HG03025 (cell line): ENCODE results near the gene SBSN.

Experiments
- ATAC-seq: cut with Tn5 transposase; IDR thresholded peaks from one replicate; pipeline ENCODE4 v1.9.1; 2021; ENCODE audit warnings: mild to moderate bottlenecking, moderate library complexity; ENCODE audit not compliant: unreplicated experiment, low FRiP score

The SBSN gene

DNA sequence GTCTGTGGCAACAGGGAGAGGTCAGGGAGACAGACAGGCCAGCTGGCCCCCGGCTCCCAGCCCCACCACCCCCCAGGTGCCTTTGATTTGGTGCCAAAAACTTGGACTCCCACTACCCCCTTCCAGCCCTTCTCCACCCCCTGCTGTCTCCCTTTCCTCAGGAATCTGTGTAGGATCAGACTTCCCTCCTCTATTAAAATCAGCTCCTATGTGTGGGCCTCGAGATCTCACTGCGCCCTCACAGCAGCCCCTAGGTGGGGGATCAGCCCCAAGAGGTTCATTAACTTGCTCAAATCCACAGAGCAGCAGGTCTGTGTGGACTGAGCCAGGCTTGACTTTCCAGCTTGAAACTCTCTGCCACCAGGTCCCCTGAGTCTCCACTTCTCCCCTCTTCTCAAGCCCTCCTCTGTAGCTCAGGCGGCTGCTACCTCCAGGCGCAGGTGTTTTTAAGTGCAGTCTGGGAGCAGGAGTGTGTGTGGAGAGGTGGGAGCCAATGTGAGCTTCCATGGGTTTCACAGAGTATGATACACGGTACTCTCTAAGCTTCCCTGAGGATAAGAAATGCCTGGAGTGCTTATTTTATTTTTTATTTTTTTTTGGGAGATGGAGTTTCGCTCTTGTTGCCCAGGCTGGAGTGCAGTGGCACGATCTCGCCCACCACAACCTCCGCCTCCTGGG, 6.8 kb upstream of the SBSN start:
- ATAC-seq, result no peak

DNA sequence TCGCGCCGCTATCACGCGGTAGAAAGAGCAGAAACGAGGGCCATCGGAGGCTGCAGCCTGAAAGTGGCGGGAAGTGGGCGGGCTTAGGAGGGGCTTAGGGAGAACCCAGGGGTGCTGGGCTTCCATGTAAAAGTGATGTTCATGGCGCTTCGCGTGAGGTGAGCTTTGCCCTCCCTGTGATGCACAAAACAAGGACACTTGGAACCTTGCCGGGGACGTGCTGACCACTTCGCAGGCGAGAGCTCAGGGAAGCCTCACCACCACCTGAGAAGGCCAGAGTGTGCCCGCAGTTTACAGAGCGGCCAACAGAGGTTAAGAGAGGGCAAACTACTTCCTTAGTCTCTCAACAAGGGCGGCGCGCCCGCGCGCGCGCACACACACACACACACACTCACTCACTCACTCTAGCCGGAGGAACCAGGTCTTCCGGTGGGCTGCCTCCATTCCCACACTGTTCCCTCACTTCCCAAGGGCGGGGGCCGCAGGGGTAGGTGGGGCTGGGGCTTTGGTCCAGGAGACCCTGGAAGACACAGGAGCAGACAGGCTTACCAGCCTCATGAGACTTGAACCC, 5.8 kb upstream of the SBSN start:
- ATAC-seq, result no peak

DNA sequence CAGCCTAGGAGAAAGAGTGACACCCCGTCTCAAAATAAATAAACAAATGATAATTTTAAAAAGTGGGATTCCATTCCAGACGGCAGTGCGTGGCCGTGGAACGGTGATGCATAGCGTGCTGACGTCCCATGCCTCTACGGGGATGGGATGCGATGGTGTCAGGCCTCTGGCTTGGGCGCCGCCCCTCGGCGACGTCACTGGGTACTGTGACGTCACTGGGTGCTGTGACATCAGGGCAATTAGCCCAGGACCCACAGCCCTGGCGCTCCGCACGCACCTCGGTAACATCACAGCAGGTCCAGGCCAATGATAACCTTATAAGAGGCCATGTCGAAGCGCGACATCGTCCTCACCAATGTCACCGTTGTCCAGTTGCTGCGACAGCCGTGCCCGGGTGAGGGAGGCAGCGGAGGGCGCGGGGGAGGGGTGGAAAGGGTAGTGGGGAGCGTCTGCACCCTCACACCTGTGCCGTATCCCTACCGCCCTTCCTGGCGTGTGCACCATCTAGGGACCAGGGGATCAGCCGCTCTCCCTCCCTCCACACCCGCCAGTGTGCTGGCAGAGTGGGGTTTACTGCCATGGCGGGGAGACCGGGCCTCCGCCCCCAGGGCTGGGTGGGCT, 5.2 kb upstream of the SBSN start, which contains the start of gene GAPDHS:
Gene GAPDHS, plus strand, starts transcription at position 256 of the 621 bp plus-strand sequence. Its CDS starts 72 bp downstream, at position 328.
- ATAC-seq, result no peak

DNA sequence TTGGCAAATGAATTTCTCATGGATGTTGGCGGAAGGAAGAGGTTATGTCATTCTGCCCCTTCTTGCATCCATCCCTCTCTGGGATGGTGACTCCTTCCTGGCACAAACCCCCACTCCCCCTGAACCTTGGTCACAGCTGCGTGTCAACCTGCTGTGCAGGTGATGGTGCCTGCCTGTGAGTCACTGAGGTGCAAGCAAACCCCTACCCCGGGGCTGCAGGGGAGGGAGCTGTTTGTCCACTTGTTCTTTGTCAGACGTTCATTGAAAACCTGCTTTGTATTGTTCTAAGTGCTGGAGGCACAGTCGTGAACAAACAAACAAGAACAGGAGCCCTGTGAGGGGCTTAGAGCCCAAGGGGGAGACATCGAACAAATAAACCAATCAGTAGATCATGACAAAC, 3.2 kb upstream of the SBSN start:
- no peak for ATAC-seq

DNA sequence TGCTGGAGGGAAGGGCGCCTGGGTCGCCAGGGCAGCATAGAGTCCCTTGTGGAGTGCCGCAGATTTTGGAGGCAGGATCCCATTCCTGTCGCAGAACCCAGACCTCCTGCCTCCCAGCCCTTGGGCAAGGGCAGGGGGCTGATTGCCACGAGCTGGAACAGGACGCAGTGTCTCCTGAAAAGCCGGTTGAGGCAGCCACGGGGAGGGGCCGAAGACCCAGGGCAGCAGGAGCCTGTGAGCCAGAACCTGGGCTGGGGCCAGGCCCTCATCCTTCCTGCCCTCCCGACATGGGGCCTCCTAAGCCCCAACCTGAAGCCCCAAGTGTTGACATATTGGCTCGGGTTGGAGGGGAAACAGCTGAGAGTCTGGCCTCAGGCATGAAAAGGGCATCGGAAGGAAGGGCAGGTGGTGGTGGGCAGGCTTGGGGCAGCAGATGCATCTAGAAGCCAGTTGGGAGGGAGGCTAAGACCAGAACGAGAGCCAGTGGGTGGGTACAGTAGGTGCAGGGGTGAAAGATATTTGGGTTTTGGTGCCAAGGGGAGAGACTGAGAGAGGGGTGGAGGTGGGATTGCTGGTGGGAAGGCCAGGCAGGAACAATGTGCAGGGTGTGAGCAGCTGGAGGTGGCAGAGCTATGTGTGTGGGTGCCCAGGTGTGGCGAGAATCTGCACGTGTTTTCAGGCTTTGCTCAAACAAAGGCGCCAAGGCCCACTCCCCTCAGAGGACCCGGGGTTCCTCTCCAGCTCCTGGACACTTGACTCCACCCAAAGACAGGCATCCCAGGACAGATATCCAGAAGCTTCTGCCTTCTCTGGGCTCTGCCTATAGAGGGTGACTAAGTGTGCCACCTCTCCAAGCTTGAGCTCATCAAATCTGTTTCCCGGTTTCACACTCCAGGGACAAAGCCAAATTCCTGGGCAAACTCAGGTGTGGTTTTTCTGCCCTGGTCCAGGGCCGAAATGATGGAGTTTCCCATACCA, 1.4 kb upstream of the SBSN start:
- no peak for ATAC-seq

DNA sequence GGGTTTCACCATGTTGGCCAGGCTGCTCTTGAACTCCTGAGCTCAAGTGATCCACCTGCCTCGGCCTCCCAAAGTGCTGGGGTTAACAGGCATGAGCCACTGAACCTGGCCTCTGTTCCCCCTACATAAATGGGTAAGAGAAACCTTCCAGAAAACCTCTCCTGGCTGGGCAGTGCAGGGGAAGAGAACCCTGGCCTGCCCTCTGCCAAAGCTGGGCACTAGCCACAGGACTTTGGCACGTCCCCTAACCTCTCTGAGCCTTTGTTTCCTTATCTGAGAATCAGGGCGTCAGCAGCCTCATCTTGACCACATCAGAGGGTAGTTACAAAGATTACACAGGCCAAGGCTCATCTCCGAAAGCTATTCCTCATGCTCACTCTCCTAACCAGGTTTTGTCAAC, 2.2 kb downstream of the SBSN start:
- no peak for ATAC-seq

DNA sequence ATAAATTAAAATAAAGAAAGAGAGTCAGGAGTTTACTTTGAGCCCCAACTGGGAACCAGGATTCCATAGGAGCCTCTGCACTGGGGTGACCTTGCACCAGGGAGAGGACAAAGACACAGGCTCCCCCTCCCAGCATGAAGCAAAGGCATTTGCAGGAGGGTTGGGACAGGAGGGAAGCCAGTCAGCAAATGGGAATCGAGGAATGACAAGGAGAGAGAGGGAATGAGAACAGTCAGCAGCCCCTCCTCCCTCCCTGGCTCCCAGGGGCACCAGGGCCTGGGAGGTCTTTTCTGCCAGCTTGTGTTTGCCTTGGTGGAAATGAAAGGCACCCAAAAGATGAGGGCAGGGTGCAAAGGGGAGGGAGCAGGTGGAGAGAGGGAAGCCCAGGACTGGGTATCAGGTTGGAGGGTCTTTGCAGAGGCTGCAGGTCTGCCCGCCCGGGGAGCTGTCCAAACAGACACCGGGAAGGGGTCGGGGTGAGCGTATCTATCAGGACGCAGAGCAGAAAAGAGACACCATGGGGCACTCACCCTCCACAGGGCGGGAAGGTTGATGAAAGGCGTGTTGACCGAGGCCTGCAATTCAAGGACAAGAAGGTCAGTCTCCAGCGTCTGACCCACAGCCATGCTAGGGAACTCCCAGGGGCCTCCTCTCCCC, 3.8 kb downstream of the SBSN start:
- ATAC-seq, result no peak

DNA sequence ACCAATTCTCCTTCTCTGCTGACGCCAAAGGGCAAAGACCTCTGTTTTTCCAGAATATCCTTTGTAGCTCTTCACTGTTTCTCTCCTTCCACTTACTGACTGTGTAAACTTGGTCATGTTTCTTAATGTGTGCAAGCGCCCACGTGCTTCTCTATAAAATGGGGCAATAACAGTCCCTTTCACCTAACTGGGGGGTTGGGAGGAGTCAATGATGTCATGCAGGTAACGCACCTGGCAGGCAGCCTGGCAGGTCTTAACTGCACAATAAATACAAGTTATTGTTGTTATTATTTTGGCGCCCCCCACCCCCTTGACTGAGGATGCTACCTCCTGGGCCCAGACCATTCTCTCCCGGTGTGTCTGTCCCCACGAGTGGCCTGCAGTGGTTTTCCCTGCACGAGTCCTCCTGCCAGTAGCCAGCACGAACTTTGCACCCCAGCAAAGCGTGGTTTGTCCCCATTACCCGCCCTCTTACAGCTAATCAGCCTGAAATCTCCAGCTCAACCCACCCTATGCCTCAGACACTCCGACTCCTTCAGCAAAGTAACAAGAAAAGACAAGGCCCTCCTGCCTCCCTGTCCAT, 5.3 kb downstream of the SBSN start:
- no peak for ATAC-seq

DNA sequence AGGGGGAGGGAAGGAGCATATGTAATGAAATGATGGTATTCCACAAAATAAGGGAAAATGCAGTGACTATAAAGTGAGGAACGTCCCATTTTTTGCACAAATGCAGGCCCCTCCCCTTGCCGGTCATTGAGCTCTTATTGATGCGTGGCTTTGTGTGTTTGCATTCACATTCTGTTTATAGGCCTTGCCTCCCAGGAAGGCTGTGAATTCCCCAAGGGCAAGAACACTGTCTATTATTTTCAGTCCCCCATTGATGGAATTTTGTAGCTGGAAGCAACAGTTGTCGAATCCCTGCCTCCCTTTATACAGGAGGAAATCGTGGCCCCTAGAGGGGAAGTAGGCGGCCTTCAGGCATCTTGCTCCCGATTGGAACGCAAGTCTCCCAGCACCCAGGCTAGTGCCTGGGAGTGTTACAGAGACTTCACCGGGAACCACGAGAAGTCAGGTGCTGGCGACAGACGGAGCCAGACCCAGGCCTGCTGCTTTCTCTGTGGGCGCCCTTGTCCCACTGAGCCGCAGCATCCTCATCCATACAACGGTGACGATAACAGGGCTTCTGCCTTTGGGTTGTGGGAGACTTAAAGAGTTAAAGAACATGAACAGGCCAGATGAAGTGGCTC, 6.9 kb downstream of the SBSN start:
- ATAC-seq, result no peak

DNA sequence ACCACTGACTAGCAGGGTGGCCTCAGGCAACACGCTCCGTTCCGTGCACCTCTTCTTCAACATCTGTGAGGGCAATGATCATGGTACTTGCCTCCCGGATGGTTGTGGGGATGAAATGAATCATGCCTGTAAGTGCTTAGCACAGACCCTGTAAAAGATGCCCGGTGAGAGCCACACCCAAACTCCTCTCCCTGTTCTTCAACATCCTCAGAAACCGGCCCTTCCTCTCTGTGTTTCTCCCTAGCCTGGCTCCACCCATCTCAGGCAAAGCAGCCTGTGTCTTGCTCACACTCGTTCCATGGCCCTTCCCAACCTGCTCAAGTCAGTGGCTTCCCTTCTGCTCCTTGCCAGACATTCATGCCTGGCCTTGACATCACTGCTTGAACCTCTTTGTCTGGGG, 8.8 kb downstream of the SBSN start:
- no peak for ATAC-seq

DNA sequence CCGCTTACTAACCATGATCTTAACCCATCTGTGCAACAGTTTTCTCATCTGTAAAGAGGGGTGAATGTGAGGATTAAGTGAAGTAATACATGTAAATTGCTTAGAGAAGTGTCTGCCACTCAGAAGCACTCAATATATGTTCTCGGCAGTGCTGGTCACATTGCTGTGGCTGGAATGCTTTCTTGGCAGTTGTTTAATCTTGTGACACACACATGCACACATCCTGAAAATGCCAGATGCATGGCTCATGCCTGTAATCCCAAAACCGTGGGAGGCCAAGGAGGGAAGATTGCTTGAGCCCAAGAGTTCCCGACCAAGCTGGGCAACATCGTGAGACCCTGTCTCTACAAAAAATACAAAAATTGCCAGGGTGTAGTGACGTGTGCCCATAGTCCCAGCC, 9.8 kb downstream of the SBSN start:
- ATAC-seq, result no peak

DNA sequence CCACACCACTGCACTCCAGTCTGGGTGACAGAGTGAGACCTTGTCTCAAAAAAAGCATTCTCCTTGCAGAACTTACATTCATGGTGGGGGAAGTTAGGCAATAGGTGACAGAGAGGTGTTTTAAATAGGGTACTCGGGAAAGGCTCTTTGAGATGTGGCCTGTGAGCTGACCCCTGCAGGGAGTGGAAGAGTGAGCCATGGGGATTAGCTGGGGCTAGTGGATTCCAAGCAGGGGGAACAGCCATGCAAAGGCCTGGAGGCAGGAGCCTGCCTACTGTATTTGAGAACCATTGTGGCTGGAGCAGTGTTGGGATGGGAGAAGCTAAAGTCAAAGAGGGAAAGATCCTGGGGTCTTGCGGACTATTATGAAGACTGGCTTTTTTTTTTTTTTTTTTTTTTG, 10.8 kb downstream of the SBSN start:
- no peak for ATAC-seq

DNA sequence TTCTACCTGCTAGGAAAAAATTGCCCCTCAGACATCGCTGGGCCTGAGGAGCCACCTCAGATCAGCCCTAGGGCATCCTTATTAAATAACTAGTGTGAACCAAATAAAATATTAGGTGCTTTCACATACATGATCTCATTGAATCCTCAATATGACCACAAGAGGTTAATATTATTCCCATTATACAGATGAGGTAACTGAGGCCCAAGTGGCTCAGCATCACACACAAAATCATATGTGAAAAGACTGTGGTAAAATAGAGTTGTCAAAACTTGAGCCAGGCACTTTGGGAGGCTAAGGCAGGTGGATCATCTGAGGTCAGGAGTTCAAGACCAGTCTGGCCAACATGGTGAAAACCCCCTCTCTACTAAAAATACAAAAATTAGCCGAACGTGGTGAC, 11.8 kb downstream of the SBSN start:
- no peak for ATAC-seq

DNA sequence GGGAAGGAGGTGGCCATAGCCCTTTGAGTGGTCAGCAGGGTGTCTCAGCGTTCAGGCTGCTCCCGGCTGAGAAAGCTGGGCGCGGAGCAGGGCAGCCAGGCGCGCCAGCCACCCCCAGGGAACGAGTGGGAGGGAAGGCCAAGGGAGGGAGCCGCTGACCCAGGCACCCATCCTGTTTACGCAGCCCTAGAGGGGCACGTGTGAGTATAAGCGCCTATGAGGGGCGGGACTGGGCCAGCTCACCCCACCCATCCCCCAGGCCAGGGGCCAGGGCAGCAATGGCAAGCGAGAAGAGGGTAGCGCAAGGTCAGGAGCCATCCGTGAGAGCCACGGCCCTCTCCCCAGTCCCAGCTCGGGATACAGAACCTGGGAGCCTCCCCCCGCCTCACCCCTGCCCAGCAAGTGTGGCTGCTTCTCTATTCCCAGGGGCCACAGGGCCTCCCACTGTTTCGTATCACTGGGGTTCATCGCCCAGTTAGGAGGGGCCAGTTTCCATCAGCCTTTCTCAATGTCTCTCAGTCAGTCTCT, 13.8 kb downstream of the SBSN start:
- ATAC-seq, result no peak

DNA sequence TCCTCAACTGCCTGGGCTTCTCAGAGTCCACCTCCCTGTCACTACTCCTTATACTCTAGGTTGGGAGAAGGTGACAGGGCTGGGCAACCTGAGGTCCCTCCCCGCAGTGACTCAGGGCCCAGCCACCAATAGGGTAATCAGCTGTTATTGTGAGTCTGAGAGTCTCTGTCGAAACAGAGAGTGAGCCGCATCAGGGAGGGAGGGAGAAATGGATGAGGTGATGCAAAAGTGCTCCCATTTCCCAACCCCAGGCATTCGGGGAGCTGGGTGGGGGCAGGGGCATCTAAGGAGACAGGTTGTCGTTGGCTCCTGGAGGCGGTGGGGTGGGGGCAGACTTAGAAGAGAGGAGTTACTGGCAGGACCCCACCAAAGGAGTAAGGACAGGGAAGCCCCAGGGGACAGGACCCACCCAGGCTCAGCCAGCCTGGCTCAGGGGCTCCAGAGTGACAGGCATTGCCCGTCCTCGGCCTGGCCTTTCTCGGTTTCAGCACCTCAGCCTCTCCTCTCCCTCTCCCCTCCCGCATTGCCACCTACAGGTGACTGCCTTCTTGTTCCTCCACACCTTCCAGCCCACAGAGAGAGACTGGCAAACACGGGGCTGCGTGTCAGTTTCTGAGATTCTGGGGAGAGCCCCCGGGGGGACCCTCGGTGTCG, 14.4 kb downstream of the SBSN start, which contains the start of gene DMKN:
Gene DMKN, minus strand, starts transcription at position 22 of the 654 bp plus-strand sequence. CDS start 174 bp downstream, outside the sequence.
- ATAC-seq, result no peak

DNA sequence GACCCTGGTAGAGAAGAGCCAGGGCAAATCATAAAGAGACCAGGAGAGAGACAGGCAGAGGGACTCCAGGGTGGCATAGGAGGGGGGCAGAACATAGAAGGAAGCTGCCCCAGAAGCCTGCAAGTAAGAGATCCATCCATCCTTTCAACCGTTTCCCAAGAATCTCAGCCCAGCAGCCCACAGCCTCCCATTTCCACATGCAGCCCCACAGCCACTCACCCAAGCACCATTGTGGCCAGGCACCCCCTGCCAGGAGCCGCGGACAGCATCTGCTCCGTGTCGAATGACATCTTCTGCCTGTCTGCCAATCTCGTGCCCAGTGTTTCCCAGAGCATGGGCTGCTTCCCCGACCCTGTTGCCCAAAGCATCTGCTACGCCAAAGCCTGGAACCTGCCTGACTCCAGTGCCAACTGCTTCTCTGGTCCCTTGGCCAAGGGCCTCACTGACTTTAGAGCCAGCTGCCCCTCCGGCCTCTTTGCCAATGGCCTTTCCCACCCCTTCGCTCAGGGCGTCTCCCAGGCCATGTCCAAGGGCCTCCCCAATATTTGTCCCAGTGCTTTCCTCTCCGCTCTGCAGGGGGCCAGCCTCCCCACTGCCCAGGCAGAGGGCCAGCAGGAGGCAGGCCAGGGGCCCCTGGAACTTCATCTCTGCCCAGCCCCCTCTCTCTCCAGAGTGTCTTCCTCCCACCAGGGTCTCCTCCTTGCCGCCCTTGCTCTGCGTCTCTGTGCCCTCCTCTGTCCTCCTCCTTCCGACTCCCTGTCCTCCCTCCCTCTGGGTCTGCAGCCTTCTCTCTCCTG, 15.1 kb downstream of the SBSN start:
- ATAC-seq, result no peak

DNA sequence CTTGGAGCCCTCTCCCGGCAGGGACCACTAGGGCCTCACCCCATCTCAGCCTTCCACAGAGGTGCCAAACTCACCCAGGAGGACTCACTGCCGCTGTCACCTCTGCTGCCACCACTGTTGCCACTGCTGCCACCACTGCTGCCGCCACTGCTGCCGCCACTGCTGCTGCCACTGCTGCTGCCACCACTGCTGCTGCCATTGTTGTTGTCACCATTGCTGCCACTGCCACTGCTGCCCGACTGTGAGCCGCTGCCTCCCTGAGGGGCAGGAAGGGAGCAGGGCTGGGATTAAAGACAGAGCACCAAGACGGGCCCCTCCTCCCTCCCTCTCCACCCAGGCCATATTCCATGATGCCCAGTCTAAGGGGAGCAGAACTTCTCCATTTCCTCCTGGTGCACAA, 16.8 kb downstream of the SBSN start:
- no peak for ATAC-seq

DNA sequence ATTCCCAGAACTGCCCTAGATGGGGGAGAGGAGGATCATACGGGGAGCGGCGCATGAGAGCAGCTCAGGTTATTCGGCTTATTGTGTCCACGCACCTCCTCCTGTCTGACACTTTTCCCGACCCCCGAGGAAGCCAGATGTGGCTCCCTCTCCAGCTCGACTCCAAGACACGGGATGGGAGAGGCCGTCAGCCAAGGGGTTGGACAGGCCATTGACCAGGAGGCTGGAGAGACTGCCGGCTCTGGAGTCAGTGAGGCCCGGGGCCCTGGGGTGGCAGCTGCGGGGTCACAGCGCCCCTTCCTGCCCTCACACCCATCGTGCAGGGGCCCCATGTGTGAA, 17.5 kb downstream of the SBSN start:
- no peak for ATAC-seq
